NCI-H226 (cell line): ENCODE measurements around the gene COMMD4.
A peak's percentile ranks its signal among the peaks of the same experiment; 100 is the strongest.
"Not testable (repeated sequence)": the region's sequence is repeated elsewhere in the genome, so short reads cannot be mapped to it uniquely, and the experiment has no call there.

ENCODE experiments used
- DNase-seq: peaks from one replicate; pipeline ENCODE4 v3.0.0-alpha.2; 2015

Gene COMMD4

GRCh38 chr15:75335705-75336355, at the start of gene COMMD4:
Gene COMMD4 (plus strand): TSS chr15:75336063. CDS start chr15:75336090, 27 bp downstream.
- DNase-seq: peak; percentile 99

GRCh38 chr15:75293660-75294059, 42.2 kb upstream of the COMMD4 start:
- not testable (repeated sequence) for DNase-seq

- DNase-seq: not testable (repeated sequence)
These were observed 37.1 kb upstream of the COMMD4 start for GRCh38 chr15:75298541-75299310.

- not testable (repeated sequence) for DNase-seq
These were observed 36.6 kb upstream of the COMMD4 start for GRCh38 chr15:75299311-75299688.

GRCh38 chr15:75300026-75300425, 35.8 kb upstream of the COMMD4 start:
- DNase-seq: not testable (repeated sequence)

GRCh38 chr15:75302318-75302717, 33.5 kb upstream of the COMMD4 start:
- no peak for DNase-seq

GRCh38 chr15:75302753-75303152, 33.1 kb upstream of the COMMD4 start:
- not testable (repeated sequence) for DNase-seq

- no peak for DNase-seq
These were observed 29.7 kb upstream of the COMMD4 start for GRCh38 chr15:75306188-75306587.

GRCh38 chr15:75307778-75308390, 28.0 kb upstream of the COMMD4 start:
- peak; percentile 69 for DNase-seq

GRCh38 chr15:75309711-75310110, 26.2 kb upstream of the COMMD4 start:
- no peak for DNase-seq

GRCh38 chr15:75312548-75312947, 23.3 kb upstream of the COMMD4 start:
- peak; percentile 40 for DNase-seq

- no peak for DNase-seq
These were observed 22.6 kb upstream of the COMMD4 start for GRCh38 chr15:75313116-75313845.

GRCh38 chr15:75314552-75315290, 21.1 kb upstream of the COMMD4 start:
- no peak for DNase-seq

- not testable (repeated sequence) for DNase-seq
These were observed 16.5 kb upstream of the COMMD4 start for GRCh38 chr15:75319231-75319897.

- no peak for DNase-seq
These were observed 14.2 kb upstream of the COMMD4 start for GRCh38 chr15:75321711-75322110.

- DNase-seq: no peak
These were observed 9.9 kb upstream of the COMMD4 start for GRCh38 chr15:75325922-75326321.

- DNase-seq: no peak
These were observed 8.9 kb upstream of the COMMD4 start for GRCh38 chr15:75327005-75327404.

- no peak for DNase-seq
These were observed 8.4 kb upstream of the COMMD4 start for GRCh38 chr15:75327491-75327890.

GRCh38 chr15:75328493-75329314, 7.2 kb upstream of the COMMD4 start:
- no peak for DNase-seq

GRCh38 chr15:75329571-75329970, 6.3 kb upstream of the COMMD4 start:
- DNase-seq: no peak

GRCh38 chr15:75332093-75332492, 3.8 kb upstream of the COMMD4 start:
- not testable (repeated sequence) for DNase-seq
